Measurements from ENCODE around the gene ARHGDIG. TPM values are rescaled to one million over a fixed set of nuclear protein-coding genes. Genes with fewer than 3 reads are reported as not detected.

The ARHGDIG gene
- total and polyA plus RNA-seq, 9 of the 15 experiments (the other 6 are each of a cell fraction or from before 2014, with no cell fraction given), result 0.36 to 2.5 (median 0.64) TPM; not detected in 2

DNA sequence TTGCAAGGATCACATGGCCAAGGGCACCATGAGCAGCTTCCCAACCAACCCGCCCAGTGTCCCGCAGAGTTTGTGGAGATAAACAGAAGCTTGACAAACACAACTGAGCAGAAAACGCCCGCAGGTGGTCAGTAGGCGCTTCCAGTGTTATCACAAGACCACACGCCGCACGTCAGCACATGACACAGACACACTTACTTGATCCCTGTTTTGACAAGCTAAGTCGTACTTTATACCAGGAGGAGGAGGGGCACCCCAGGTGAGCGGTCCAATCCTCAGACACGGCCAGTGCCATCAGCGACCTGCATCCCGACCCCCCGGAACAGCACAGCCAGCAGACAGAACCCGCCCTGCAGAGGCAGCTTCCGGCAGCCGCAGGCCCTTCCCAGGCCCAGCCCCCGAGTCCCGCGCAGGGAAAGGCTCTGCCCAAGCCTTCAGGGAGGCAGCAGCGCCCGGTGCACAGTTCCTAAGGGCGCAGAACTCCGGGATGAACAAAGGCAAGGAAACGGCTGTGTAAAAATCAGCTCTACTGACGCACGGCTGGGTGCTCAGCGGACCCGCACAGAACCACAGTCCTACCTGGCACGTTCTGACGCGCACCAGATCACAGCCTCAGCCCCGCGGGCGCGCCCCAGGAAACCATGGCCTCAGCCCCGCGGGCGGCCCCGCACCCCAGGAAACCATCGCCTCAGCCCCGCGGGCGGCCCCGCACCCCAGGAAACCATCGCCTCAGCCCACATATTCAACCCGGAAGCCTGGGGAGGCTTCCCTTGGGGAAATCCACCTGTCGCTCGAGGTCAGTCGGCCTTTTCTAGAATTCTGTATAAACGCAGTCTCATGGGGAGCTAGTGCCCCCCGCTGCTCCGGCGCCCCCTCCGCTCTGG, 44.3 kb downstream of the ARHGDIG start (continued):
- TF ChIP-seq, protein P1, sequence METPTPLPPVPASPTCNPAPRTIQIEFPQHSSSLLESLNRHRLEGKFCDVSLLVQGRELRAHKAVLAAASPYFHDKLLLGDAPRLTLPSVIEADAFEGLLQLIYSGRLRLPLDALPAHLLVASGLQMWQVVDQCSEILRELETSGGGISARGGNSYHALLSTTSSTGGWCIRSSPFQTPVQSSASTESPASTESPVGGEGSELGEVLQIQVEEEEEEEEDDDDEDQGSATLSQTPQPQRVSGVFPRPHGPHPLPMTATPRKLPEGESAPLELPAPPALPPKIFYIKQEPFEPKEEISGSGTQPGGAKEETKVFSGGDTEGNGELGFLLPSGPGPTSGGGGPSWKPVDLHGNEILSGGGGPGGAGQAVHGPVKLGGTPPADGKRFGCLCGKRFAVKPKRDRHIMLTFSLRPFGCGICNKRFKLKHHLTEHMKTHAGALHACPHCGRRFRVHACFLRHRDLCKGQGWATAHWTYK (CRISPR knock-in tag; IDR thresholded peaks at IDR 0.05), result no peak
- TF ChIP-seq, protein P2, sequence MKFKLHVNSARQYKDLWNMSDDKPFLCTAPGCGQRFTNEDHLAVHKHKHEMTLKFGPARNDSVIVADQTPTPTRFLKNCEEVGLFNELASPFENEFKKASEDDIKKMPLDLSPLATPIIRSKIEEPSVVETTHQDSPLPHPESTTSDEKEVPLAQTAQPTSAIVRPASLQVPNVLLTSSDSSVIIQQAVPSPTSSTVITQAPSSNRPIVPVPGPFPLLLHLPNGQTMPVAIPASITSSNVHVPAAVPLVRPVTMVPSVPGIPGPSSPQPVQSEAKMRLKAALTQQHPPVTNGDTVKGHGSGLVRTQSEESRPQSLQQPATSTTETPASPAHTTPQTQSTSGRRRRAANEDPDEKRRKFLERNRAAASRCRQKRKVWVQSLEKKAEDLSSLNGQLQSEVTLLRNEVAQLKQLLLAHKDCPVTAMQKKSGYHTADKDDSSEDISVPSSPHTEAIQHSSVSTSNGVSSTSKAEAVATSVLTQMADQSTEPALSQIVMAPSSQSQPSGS (CRISPR knock-in tag; IDR thresholded peaks at IDR 0.05), result no peak
- TF ChIP-seq HIVEP1 (CRISPR knock-in tag; IDR thresholded peaks at IDR 0.05) (no peak), FOXJ2 (tag; IDR thresholded peaks at IDR 0.05) (peak; percentile 75), PTRF (tag; IDR thresholded peaks at IDR 0.05) (no peak), HNRNPK (IDR thresholded peaks at IDR 0.05; ENCODE audit: low read depth, low read length, poor library complexity, severe bottlenecking) (no peak), FOSL1 (tag; conservative IDR thresholded peaks at IDR 0.05) (peak; percentile 62), ETS2 (tag; IDR thresholded peaks at IDR 0.05; ENCODE audit: borderline replicate concordance, poor library complexity, severe bottlenecking) (no peak)
- TF ChIP-seq, protein P3, sequence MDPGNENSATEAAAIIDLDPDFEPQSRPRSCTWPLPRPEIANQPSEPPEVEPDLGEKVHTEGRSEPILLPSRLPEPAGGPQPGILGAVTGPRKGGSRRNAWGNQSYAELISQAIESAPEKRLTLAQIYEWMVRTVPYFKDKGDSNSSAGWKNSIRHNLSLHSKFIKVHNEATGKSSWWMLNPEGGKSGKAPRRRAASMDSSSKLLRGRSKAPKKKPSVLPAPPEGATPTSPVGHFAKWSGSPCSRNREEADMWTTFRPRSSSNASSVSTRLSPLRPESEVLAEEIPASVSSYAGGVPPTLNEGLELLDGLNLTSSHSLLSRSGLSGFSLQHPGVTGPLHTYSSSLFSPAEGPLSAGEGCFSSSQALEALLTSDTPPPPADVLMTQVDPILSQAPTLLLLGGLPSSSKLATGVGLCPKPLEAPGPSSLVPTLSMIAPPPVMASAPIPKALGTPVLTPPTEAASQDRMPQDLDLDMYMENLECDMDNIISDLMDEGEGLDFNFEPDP (CRISPR knock-in tag; IDR thresholded peaks at IDR 0.05), result no peak
- TF ChIP-seq, protein P4, sequence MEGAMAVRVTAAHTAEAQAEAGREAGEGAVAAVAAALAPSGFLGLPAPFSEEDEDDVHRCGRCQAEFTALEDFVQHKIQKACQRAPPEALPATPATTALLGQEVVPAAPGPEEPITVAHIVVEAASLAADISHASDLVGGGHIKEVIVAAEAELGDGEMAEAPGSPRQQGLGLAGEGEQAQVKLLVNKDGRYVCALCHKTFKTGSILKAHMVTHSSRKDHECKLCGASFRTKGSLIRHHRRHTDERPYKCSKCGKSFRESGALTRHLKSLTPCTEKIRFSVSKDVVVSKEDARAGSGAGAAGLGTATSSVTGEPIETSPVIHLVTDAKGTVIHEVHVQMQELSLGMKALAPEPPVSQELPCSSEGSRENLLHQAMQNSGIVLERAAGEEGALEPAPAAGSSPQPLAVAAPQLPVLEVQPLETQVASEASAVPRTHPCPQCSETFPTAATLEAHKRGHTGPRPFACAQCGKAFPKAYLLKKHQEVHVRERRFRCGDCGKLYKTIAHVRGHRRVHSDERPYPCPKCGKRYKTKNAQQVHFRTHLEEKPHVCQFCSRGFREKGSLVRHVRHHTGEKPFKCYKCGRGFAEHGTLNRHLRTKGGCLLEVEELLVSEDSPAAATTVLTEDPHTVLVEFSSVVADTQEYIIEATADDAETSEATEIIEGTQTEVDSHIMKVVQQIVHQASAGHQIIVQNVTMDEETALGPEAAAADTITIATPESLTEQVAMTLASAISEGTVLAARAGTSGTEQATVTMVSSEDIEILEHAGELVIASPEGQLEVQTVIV (CRISPR knock-in tag; IDR thresholded peaks at IDR 0.05; ENCODE audit: borderline replicate concordance), result no peak
- TF ChIP-seq, protein P5, sequence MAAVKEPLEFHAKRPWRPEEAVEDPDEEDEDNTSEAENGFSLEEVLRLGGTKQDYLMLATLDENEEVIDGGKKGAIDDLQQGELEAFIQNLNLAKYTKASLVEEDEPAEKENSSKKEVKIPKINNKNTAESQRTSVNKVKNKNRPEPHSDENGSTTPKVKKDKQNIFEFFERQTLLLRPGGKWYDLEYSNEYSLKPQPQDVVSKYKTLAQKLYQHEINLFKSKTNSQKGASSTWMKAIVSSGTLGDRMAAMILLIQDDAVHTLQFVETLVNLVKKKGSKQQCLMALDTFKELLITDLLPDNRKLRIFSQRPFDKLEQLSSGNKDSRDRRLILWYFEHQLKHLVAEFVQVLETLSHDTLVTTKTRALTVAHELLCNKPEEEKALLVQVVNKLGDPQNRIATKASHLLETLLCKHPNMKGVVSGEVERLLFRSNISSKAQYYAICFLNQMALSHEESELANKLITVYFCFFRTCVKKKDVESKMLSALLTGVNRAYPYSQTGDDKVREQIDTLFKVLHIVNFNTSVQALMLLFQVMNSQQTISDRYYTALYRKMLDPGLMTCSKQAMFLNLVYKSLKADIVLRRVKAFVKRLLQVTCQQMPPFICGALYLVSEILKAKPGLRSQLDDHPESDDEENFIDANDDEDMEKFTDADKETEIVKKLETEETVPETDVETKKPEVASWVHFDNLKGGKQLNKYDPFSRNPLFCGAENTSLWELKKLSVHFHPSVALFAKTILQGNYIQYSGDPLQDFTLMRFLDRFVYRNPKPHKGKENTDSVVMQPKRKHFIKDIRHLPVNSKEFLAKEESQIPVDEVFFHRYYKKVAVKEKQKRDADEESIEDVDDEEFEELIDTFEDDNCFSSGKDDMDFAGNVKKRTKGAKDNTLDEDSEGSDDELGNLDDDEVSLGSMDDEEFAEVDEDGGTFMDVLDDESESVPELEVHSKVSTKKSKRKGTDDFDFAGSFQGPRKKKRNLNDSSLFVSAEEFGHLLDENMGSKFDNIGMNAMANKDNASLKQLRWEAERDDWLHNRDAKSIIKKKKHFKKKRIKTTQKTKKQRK (IDR thresholded peaks at IDR 0.05; ENCODE audit: borderline replicate concordance, low read depth, low read length), result no peak
- TF ChIP-seq, protein P6, sequence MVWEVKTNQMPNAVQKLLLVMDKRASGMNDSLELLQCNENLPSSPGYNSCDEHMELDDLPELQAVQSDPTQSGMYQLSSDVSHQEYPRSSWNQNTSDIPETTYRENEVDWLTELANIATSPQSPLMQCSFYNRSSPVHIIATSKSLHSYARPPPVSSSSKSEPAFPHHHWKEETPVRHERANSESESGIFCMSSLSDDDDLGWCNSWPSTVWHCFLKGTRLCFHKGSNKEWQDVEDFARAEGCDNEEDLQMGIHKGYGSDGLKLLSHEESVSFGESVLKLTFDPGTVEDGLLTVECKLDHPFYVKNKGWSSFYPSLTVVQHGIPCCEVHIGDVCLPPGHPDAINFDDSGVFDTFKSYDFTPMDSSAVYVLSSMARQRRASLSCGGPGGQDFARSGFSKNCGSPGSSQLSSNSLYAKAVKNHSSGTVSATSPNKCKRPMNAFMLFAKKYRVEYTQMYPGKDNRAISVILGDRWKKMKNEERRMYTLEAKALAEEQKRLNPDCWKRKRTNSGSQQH (CRISPR knock-in tag; IDR thresholded peaks at IDR 0.05), result no peak
- TF ChIP-seq, protein P7, sequence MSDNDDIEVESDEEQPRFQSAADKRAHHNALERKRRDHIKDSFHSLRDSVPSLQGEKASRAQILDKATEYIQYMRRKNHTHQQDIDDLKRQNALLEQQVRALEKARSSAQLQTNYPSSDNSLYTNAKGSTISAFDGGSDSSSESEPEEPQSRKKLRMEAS (CRISPR knock-in tag; IDR thresholded peaks at IDR 0.05), result peak; percentile 88
